ENCODE data around the gene NPEPL1. TPM values are rescaled to one million over a fixed set of nuclear protein-coding genes. Genes with fewer than 3 reads are reported as not detected.

Gene NPEPL1
- total and polyA plus RNA-seq, 3 experiments from 2014 or later = 6.8 to 18.6 (median 15.3) TPM

DNA sequence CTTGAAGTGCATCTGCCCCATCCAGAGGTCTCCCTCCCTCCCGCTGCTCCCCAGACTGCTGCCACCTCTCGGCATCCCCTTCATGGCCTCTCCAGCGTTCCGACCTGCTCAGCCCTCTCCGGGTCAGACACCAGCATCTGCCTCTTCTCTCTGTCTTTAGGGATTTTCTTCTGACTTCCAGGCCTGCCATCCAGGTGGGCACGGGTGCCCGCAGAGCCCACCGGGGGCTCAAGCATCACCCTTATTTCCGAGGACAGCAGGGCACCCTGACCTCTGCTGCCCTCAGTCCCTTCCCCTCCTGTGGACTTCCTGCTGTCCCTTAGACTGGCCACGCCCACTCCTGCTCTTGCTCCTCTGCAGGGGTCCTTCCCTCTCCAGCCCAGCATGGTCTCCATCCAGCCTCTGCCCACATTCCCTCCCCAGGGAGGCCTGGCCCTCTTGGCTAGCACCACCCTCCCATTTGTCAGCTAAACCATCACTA lies 3.3 kb downstream of the NPEPL1 start:
- no peak overlapping the region for H3K4me3 ChIP-seq (ENCODE audit: low read length)
- H3K4me3 Mint-ChIP-seq = no peak overlapping the region
- no peak for DNase-seq
- H3K27ac Mint-ChIP-seq = no peak overlapping the region
- no peak overlapping the region for H3K27ac ChIP-seq (ENCODE audit: low read depth, low read length)
- peaks cover 5 to 21% (median 7%) of the 10 kb centered on the region in 3 donors for H3K36me3 Mint-ChIP-seq
- H3K4me1 ChIP-seq (ENCODE audit: insufficient read depth, low read length) = peaks cover 8% of the 10 kb centered on the region
- no peaks in the 10 kb centered on the region for H3K27me3 Mint-ChIP-seq
- POLR2A ChIA-PET = interaction anchor here (0.5 kb wide), 1 partner anchor 44 kb away, joined by 8 read pairs; no protein-coding TSS in a partner anchor
- H3K9me3 ChIP-seq (ENCODE audit: low read length) = no peaks in the 10 kb centered on the region
- H3K9me3 Mint-ChIP-seq = no peaks in the 10 kb centered on the region
- H3K4me1 Mint-ChIP-seq = peaks cover 0 to 9% (median 4%) of the 10 kb centered on the region in 3 donors
- CTCF ChIA-PET = interaction anchor here (1.2 kb wide), 1 partner anchor 459 kb away, joined by 3 read pairs; no protein-coding TSS in a partner anchor
- peaks cover 12% of the 10 kb centered on the region for H3K36me3 ChIP-seq (ENCODE audit: insufficient read depth, low read length)
- no peaks in the 10 kb centered on the region for H3K27me3 ChIP-seq (ENCODE audit: insufficient read depth, low read length, poor library complexity, severe bottlenecking)

DNA sequence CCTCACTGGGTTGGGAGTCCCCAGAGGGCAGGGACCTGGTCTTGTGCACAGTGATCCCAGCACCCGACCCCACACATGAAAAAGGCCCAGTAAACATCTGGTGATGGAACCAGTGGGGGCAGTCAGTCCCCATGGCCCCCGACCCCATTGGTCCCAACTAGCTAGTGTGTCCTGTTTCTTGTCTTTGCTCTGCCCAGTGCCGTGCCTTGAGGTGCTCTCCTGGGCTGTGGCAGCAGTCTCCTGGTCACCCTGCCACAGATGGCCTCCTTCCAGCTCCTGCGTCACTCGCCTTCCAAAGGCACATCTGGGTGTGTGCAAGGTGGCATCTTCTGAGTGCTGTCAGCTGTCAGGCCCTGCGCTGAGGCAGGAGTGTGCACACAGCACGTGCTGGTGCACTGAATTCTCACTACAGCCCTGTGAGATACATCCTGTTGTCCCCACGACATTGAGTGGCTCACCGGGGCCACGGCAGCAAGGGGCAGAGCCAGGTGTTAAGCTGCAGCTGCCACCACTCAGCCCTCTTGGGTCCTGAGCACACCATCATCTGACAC lies 3.9 kb downstream of the NPEPL1 start:
- POLR2A ChIA-PET = interaction anchor here (0.5 kb wide), 1 partner anchor 44 kb away, joined by 8 read pairs; no protein-coding TSS in a partner anchor
- Mint-ChIP-seq H3K36me3 (peaks cover 5 to 21% (median 7%) of the 10 kb centered on the region in 3 donors), H3K27ac (no peak overlapping the region), H3K4me1 (peaks cover 0 to 9% (median 4%) of the 10 kb centered on the region in 3 donors), H3K27me3 (no peaks in the 10 kb centered on the region), H3K4me3 (no peak overlapping the region), H3K9me3 (no peaks in the 10 kb centered on the region)
- H3K27ac ChIP-seq (ENCODE audit: low read depth, low read length) = no peak overlapping the region
- H3K9me3 ChIP-seq (ENCODE audit: low read length) = no peaks in the 10 kb centered on the region
- no peak for DNase-seq
- CTCF ChIA-PET = interaction anchor here (1.2 kb wide), 1 partner anchor 459 kb away, joined by 3 read pairs; no protein-coding TSS in a partner anchor
- peaks cover 12% of the 10 kb centered on the region for H3K36me3 ChIP-seq (ENCODE audit: insufficient read depth, low read length)
- peaks cover 8% of the 10 kb centered on the region for H3K4me1 ChIP-seq (ENCODE audit: insufficient read depth, low read length)
- no peaks in the 10 kb centered on the region for H3K27me3 ChIP-seq (ENCODE audit: insufficient read depth, low read length, poor library complexity, severe bottlenecking)
- H3K4me3 ChIP-seq (ENCODE audit: low read length) = no peak overlapping the region

DNA sequence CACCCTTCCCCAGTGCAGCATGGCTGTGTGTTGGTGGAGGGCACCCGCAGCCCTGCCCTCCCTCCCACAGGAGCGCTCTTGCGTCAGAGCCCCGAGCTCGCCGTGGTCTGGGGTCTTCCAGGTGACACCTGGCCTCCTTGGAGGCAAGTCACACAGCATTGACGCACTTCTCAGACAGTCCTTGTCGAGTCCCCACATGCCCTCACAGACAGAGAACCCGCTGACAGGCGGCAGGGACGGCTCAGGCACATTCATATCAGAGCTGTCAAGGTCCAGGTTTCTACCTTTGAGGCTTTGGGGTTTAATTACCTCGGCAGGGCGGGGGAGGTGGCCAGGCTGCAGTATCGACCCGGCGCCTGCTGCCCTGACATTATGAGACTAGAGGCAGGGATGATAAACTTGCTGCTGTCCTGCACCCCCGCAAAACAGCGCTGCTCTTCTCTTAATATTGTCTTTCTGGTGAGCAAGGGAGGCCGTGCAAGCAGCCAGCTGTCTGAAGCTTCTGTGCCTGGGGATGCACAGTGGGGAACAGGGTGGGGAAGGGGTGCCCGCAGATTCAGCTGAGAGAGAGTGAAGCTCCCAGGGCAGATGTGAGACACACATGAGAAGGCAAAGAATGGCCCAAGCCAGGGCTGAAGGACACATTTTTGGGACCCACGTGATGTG lies 4.7 kb downstream of the NPEPL1 start:
- H3K36me3 Mint-ChIP-seq = peaks cover 5 to 26% (median 8%) of the 10 kb centered on the region in 3 donors
- H3K36me3 ChIP-seq (ENCODE audit: insufficient read depth, low read length) = peaks cover 12% of the 10 kb centered on the region
- no peak overlapping the region for H3K27ac ChIP-seq (ENCODE audit: low read depth, low read length)
- peak overlapping the region in 1 of 8 donors; percentile 20 for H3K27ac Mint-ChIP-seq
- H3K27me3 ChIP-seq (ENCODE audit: insufficient read depth, low read length, poor library complexity, severe bottlenecking) = no peaks in the 10 kb centered on the region
- POLR2A ChIA-PET = no interaction called here
- peaks cover 0 to 7% (median 4%) of the 10 kb centered on the region in 3 donors for H3K4me1 Mint-ChIP-seq
- H3K4me3 Mint-ChIP-seq = no peak overlapping the region
- H3K27me3 Mint-ChIP-seq = no peaks in the 10 kb centered on the region
- H3K4me3 ChIP-seq (ENCODE audit: low read length) = no peak overlapping the region
- H3K4me1 ChIP-seq (ENCODE audit: insufficient read depth, low read length) = peaks cover 8% of the 10 kb centered on the region
- H3K9me3 Mint-ChIP-seq = no peaks in the 10 kb centered on the region
- DNase-seq = no peak
- no peaks in the 10 kb centered on the region for H3K9me3 ChIP-seq (ENCODE audit: low read length)
- CTCF ChIA-PET = no interaction called here

DNA sequence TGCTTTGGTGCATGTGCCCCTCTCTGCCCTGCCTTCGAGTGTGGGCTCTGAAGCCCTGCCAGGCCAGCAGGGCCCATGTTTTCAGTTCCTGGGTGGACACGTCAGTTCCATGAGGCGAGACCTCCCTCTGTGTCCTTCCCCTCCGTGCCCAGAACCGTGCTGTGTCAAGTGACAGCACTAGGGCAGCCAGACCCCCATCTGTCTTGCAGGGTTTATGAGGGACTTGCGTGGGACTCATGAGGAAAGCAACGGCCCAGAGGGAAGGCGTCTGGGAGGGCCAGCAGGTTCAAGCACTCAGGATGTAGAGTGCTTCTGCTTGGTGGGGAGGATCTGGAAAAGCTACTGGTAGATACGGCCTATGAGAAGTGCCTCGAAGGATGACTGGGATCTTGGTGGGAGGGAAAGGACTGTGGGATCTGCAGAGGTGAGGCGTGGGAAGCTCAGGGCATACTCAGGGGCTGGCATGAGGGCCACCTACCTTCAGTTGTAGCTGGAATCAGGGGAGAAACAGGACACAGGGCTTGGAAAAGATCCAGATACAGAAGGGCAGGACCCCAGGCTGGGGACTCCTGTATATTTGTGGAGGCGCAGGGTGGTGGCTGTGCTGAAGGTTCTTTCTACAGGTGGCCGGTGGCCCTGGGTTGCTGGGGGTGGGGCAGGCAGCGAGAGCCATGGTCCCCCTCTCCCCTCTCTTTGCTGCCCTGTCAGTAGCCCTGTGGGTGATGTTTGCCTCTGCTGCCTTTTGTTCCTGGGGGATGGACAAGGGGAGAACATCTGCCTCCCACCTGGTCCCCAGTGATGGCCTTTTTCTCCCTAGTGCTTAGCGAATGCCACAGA lies 5.5 kb downstream of the NPEPL1 start:
- no peak overlapping the region for H3K27ac ChIP-seq (ENCODE audit: low read depth, low read length)
- H3K4me3 Mint-ChIP-seq = peak overlapping the region in 1 of 7 donors; percentile 6
- H3K27ac Mint-ChIP-seq = peak overlapping the region in 3 of 8 donors; percentile 20 to 66 (median 27)
- ChIA-PET POLR2A (no interaction called here), CTCF (no interaction called here)
- peaks cover 8 to 34% (median 12%) of the 10 kb centered on the region in 3 donors for H3K36me3 Mint-ChIP-seq
- no peaks in the 10 kb centered on the region for H3K27me3 Mint-ChIP-seq
- H3K4me1 ChIP-seq (ENCODE audit: insufficient read depth, low read length) = peaks cover 8% of the 10 kb centered on the region
- no peaks in the 10 kb centered on the region for H3K27me3 ChIP-seq (ENCODE audit: insufficient read depth, low read length, poor library complexity, severe bottlenecking)
- no peak for DNase-seq
- no peaks in the 10 kb centered on the region for H3K9me3 Mint-ChIP-seq
- H3K9me3 ChIP-seq (ENCODE audit: low read length) = no peaks in the 10 kb centered on the region
- no peak overlapping the region for H3K4me3 ChIP-seq (ENCODE audit: low read length)
- H3K36me3 ChIP-seq (ENCODE audit: insufficient read depth, low read length) = peaks cover 12% of the 10 kb centered on the region
- peaks cover 0 to 7% (median 4%) of the 10 kb centered on the region in 3 donors for H3K4me1 Mint-ChIP-seq

DNA sequence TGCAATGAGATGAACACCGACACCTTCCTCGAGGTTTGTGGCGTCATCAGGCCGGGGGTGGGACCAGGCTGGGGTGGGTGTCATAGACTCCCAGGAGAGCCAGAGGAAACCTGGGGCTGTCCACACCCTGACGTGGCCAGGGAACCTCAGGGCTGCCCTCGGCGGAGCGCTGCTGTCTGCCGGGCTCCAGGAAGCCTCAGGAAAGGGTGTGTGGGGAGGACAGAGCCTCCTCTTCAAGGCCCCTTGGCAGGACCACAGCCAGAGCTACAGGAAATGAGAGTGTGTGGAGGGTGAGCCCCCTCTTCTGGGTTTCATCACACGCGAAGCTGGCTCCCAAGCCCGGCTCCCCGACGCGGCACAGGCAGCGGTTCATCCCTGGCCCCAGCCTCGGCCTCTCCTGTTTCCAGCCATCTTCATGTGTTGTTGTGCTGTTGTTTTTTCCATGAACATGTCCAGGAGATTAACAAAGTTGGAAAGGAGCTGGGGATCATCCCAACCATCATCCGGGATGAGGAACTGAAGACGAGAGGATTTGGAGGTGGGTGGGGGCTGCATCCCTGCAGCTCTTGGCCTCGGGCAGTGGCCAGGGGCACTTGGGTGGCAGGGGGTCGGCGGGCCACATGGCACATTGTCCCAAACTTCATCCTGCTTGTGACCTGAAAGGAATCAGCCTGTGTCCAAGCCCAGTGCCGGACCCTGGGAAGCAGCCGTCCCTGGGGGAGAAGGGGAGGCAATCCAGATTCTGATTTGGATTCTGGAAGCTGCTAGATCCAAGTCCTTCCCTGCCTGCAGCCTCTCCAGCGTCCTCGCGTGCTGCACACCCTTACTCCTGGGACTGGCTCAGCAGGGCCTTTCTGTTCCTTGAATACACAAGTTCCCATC lies 6.4 kb downstream of the NPEPL1 start:
- Mint-ChIP-seq H3K27me3 (no peaks in the 10 kb centered on the region), H3K27ac (no peak overlapping the region), H3K4me1 (peaks cover 0 to 4% (median 2%) of the 10 kb centered on the region in 3 donors), H3K36me3 (peaks cover 12 to 43% (median 15%) of the 10 kb centered on the region in 3 donors), H3K9me3 (no peaks in the 10 kb centered on the region), H3K4me3 (no peak overlapping the region)
- H3K4me3 ChIP-seq (ENCODE audit: low read length) = no peak overlapping the region
- H3K9me3 ChIP-seq (ENCODE audit: low read length) = no peaks in the 10 kb centered on the region
- peaks cover 12% of the 10 kb centered on the region for H3K36me3 ChIP-seq (ENCODE audit: insufficient read depth, low read length)
- no peaks in the 10 kb centered on the region for H3K27me3 ChIP-seq (ENCODE audit: insufficient read depth, low read length, poor library complexity, severe bottlenecking)
- H3K27ac ChIP-seq (ENCODE audit: low read depth, low read length) = no peak overlapping the region
- H3K4me1 ChIP-seq (ENCODE audit: insufficient read depth, low read length) = no peaks in the 10 kb centered on the region
- POLR2A ChIA-PET = no interaction called here
- DNase-seq = no peak
- CTCF ChIA-PET = no interaction called here

DNA sequence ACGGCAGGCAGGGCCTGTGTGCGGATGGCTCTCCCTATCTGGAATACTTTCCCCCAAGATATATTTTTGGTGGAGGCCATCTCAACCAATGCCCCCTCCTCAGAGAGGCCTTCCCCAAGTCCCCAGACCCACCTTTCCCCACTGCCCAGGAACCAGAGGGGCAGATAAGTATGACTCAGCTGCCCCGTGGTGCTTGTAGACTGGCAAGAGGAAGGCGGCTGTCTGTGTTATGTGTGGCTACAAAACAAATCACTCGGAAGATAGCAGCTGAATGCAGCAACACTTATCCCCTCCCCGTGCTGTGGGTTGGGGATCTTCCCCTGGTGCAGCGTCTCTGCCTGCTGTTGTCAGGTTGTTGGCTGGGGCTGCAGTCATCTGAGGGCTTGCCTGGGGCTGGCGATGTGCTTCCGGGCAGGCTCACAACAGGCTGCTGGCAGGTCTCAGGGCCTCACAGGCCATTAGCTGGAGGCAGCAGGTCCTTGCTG lies 7.1 kb downstream of the NPEPL1 start:
- ChIA-PET CTCF (no interaction called here), POLR2A (no interaction called here)
- Histone ChIP-seq H3K27ac (ENCODE audit: low read depth, low read length) (no peak overlapping the region), H3K4me3 (ENCODE audit: low read length) (no peak overlapping the region), H3K27me3 (ENCODE audit: insufficient read depth, low read length, poor library complexity, severe bottlenecking) (no peaks in the 10 kb centered on the region), H3K9me3 (ENCODE audit: low read length) (no peaks in the 10 kb centered on the region), H3K4me1 (ENCODE audit: insufficient read depth, low read length) (no peaks in the 10 kb centered on the region), H3K36me3 (ENCODE audit: insufficient read depth, low read length) (peaks cover 12% of the 10 kb centered on the region)
- Mint-ChIP-seq H3K36me3 (peaks cover 13 to 48% (median 15%) of the 10 kb centered on the region in 3 donors), H3K4me3 (no peak overlapping the region), H3K4me1 (peaks cover 0 to 4% (median 0%) of the 10 kb centered on the region in 3 donors), H3K9me3 (no peaks in the 10 kb centered on the region), H3K27me3 (no peaks in the 10 kb centered on the region), H3K27ac (peak overlapping the region in 1 of 8 donors; percentile 82)
- DNase-seq = no peak

DNA sequence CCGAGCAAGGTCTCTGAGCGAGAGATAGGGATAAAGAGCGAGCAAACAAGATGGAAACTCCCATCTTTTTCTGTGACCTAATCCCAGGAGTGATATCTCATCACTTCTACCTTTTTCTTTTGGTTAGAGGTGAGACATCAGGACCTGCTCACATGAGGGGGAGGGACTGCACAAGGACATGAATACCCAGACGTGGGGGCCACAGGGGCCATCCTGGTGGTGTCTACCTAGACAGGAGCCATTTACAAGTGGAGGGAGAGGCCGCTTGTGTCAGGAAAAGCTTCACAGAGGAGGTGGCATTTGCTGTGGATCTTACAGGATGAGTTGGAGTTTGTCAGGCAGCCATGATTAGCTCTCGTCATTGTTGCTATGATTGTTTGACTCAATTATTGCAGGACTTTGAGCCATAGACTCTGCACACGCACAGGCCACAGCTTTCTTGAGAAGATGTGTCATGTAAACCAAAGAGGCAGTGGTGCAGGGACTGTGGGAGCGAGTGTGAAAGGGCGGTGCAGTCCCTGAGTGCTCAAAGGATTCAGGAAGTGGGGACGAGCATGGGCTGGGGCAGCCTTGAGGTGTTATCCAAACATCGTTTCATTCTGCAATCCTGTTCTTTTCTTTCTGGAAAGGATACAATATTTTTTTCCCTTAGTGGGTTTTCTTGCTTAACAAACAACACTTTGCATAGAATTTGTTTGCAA lies 7.7 kb downstream of the NPEPL1 start:
- H3K27ac ChIP-seq (ENCODE audit: low read depth, low read length) = no peak overlapping the region
- H3K4me3 ChIP-seq (ENCODE audit: low read length) = no peak overlapping the region
- no peaks in the 10 kb centered on the region for H3K4me1 ChIP-seq (ENCODE audit: insufficient read depth, low read length)
- POLR2A ChIA-PET = no interaction called here
- H3K27me3 Mint-ChIP-seq = no peaks in the 10 kb centered on the region
- peak overlapping the region in 1 of 8 donors; percentile 82 for H3K27ac Mint-ChIP-seq
- peaks cover 0 to 4% (median 0%) of the 10 kb centered on the region in 3 donors for H3K4me1 Mint-ChIP-seq
- CTCF ChIA-PET = no interaction called here
- no peak for DNase-seq
- no peaks in the 10 kb centered on the region for H3K9me3 Mint-ChIP-seq
- H3K4me3 Mint-ChIP-seq = no peak overlapping the region
- H3K9me3 ChIP-seq (ENCODE audit: low read length) = no peaks in the 10 kb centered on the region
- peaks cover 15 to 54% (median 15%) of the 10 kb centered on the region in 3 donors for H3K36me3 Mint-ChIP-seq
- H3K27me3 ChIP-seq (ENCODE audit: insufficient read depth, low read length, poor library complexity, severe bottlenecking) = no peaks in the 10 kb centered on the region
- peaks cover 9% of the 10 kb centered on the region for H3K36me3 ChIP-seq (ENCODE audit: insufficient read depth, low read length)
